Esophagus muscularis mucosa (tissue), 3 donors: ENCODE data around the gene ZNF627.
A peak's percentile ranks its signal among the peaks of the same experiment; 100 is the strongest.

Experiments
- POLR2A ChIP-seq: fragments of 450-650 bp; IDR thresholded peaks from one replicate; pipeline ENCODE4 v1.6.1; 2017; ENCODE audit warnings: antibody characterized with exemption, moderate library complexity, mild to moderate bottlenecking, low read depth
- POLR2AphosphoS5 ChIP-seq, 2 donors: sonication (generic); formaldehyde crosslinking; IDR thresholded peaks; one replicate each; pipeline ENCODE4 v1.6.1; 2017; ENCODE audit warnings: antibody characterized with exemption in 2 of 2
- TF ChIP-seq, protein P1 (sequence below), 3 experiments: fragments of 200-600 bp in 2 of 3; fragments of 450-650 bp in 1 of 3; sonication (generic) in 2 of 3; IDR thresholded peaks; one replicate each; pipeline ENCODE4 v1.5.1; 2017 to 2019; ENCODE audit warnings: antibody characterized with exemption in 3 of 3, mild to moderate bottlenecking in 2 of 3, moderate library complexity in 1 of 3

DNA sequence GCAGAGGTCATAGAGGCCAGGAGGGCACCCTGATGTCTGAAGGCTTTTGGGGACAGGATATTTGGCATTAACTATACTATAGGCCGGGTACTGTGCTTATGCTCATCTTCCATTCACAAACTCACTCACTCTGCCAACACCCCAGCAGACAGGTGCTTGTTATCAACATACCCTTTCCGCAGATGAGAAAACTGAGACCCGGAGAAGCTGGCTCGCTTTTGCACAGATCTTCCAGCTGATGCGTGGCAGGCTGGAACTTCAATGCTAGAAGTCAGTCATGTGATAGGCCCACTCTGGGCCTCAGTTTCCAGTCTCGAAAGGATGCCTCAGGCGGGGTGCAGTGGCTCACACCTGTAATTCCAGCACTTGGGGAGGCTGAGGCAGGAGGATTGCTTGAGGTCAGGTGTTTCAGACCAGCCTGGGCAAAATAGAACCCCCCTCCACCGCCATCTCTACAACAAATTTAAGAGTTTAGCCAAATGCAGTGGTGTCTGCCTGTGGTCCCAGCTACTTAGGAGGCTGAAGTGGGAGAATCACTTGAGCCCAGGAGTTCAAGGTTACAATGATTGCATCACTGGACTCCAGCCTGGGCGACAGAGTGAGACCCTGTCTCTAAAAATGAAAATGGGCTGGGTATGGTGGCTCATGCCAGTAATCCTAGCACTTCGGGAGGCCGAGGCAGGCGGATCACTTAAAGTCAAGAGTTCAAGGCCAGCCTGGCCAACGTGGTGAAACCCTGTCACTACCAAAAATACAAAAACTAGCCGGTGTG lies 49.2 kb upstream of the ZNF627 start:
- TF ChIP-seq, protein P1, sequence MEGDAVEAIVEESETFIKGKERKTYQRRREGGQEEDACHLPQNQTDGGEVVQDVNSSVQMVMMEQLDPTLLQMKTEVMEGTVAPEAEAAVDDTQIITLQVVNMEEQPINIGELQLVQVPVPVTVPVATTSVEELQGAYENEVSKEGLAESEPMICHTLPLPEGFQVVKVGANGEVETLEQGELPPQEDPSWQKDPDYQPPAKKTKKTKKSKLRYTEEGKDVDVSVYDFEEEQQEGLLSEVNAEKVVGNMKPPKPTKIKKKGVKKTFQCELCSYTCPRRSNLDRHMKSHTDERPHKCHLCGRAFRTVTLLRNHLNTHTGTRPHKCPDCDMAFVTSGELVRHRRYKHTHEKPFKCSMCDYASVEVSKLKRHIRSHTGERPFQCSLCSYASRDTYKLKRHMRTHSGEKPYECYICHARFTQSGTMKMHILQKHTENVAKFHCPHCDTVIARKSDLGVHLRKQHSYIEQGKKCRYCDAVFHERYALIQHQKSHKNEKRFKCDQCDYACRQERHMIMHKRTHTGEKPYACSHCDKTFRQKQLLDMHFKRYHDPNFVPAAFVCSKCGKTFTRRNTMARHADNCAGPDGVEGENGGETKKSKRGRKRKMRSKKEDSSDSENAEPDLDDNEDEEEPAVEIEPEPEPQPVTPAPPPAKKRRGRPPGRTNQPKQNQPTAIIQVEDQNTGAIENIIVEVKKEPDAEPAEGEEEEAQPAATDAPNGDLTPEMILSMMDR (IDR thresholded peaks at IDR 0.05), result no peak
- no peak for TF ChIP-seq POLR2A
- TF ChIP-seq POLR2AphosphoS5 (IDR thresholded peaks at IDR 0.05), result peak in 1 of 2 donors; percentile 22
